GM12872 (cell line): ENCODE measurements around the gene CRELD1.

Experiments used
- CTCF ChIP-seq: IDR thresholded peaks from 3 replicates; pipeline ENCODE4 v1.5.1; 2011; ENCODE audit warnings: low read depth, mild to moderate bottlenecking, low read length, moderate library complexity; ENCODE audit not compliant: insufficient read depth

The CRELD1 gene

DNA sequence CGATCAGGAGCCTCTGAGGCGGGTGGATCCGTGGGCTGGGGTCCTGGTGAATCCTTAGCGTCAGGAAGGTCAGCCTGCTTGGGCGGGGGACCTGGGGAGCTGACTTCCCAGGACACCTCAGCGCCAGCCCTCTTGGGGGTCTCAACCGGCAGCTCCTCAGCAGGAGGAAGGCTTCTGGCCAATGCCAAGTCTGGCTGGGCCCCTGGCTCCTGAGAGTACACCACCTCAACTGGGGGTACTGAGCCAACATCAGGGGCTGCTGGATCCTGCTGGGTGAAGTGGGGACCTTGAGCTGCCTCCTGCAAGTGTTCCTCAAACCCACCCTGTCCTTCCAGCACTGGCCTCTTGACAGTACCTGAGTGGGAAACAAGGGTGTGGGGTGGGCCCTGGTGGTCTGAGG is 15.5 kb downstream of the CRELD1 start:
- no peak for TF ChIP-seq CTCF

DNA sequence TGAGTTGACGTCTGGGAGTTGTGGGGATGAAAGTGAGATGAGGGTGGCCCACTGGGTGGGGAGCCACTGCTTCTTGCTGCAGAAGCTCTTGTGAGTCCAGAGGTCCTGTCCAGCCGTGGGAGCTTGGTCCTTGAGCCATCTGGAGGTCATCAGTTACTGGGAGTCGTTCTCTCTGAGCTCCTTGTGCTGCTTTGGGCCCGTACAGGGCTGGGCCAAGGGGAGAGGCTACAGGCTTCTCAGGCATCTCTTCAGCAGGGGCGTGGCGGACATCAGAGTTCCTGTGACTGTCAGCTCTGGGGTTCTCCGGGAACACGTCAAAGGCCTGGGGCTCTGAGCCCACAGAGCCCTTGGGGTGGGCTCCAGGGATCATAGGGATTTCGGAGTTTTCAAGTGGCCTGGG is 16.0 kb downstream of the CRELD1 start:
- TF ChIP-seq CTCF = no peak

GRCh38 chr3:9951126-9951525 is 17.5 kb downstream of the CRELD1 start:
- TF ChIP-seq CTCF = no peak

- no peak for TF ChIP-seq CTCF
Observed at GRCh38 chr3:9951598-9951961, 17.9 kb downstream of the CRELD1 start.

DNA sequence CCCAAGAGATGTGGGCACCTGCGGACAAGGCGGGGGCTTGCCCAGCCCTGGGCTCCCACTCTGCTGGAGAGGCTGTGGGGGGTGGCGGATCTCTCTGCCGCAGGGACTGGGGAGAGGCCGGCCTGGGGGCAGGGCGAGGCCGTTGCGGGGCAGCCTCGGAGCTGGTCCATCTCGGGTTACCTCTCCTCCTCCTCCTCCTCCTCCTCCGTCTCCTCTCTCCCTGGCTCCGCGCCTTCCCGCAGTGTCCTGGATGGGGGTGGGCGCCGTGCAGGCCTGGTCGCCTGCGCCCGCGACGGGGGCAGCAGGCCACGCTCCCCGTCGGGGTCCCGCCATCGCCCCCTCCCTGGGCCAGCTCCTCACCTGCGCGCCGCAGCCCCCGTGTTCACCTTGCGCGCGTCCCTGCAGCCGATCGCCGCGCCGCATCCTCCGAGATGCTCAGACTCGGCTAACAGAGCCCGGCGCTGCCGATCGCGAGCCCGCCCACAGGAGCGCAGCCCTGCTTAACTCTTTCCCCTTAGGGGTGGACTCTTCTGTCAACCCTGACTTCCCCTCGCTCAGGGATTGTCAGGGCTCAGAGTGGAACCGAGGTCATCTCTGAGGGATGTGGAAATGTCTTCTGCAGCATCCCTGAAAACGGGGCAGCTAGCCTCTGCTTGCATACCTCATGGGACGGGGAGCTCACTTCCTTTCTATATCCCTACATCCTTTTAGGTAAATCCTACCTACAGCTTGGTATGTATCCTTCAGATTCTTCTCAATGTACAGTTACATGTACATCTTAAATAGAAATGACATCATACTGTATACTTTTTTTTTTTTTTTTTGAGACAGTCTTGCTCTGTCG is 18.6 kb downstream of the CRELD1 start, which contains the start of gene PRRT3:
Gene PRRT3 (minus strand): TSS at position 447 of the 844 bp plus-strand sequence. CDS start 2,293 bp downstream, outside the sequence.
- TF ChIP-seq CTCF = no peak

DNA sequence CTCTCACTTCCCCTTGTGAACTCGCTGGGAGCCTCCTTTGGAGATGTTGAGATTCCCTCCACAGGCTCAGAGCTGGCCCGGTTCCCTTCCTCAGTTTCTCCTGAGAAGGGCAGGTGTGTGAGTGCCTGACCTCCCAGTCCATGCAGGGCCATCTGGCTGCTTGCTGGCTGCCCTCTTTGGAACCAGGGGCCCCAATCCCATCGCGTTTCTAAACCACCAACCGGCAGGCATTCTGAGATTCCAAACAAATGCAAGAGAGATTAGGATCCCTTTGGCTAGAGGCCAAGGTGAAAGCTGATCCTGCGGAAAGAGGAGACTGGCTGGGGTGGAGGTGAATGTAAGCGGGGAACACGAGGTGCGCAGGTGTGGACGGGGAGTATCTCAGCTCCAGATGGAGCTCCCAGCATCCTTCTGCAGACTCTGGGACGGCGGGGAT is 21.5 kb downstream of the CRELD1 start:
- no peak for TF ChIP-seq CTCF

DNA sequence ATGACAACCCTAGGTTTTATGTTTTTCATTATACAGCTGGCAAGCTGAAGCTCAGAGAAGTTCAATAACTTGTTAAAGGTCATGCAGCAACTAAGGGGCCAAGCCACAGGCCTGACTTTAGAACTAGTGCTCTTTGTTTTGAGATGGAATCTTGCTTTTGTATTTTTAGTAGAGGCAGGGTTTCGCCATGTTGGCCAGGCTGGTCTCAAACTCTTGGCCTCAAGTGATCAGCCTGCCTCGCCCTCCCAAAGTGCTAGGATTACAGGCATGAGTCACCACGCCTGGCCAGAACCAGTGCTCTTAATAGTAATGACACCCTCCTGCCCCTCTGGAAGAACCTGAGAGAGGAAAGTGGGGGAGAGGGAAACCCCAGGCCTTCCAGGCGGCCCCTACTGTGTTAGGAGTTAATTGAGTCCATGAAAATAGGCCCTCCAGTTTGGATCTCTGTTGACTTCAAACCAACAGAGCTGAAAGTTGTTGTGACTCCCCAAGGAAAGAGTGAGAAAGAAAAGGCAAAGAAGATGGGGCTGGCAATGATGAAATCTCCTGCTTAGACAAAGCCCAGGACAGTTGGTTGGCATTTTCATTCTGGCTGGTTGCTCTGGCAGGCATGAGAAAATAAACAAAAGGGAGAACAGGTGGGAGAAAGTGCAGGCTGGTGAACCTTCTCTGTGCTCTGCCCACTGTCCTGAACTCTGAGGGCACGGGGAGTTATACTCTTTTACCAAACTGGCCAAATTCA is 22.1 kb downstream of the CRELD1 start:
- TF ChIP-seq CTCF = no peak
